ENCODE results near the gene PITPNC1.
"Not testable (repeated sequence)": the region's sequence is repeated elsewhere in the genome, so short reads cannot be mapped to it uniquely, and the experiment has no call there.

The PITPNC1 gene

DNA sequence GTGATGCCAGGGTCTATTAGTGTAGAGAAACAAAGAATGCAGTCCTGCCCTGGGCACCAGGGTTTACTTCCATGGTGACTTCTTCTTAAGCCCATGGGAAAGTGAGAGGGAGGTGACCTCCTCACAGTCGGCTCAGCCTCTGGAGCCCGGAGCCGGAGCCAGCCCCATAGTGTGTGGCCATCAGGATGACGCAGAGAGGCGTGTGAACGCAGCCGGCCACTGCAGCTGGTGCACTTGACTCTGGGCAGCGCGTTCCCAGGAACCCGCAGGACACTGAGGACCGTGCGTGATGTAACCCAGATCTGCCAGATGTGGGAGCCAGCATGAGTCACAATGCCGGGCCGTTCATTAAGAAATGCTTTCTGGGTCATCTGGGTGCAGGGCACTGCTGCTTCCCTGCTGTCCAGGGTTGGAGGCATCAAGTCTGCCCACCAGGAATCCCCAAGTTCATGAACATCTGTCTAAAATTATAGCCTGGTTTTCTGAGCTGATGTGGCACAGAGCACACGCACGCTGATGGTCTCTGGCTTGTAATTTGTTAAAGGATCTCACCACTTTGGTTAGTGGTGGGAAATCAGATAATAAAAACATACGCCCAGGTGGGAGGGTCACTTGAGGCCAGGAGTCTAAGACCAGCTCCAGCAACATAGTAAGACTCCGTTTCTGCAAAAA, 114.1 kb downstream of the PITPNC1 start:
- no peak for DNase-seq

DNA sequence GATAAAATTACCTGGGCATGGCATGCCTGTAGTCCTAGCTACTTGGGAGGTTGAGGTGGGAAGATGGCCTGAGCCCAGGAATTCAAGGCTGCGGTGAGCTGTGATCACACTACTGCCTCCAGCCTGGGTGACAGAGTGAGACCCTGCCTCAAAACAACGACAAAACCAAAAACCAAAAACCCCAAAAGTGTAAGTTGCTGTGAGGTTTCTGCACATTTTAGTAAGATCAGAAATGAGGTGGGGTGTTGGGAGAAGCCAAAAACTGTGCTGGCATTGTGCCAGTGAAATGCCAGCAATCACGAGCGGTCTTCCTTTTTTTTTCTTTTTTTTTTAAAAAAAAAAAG, 114.6 kb downstream of the PITPNC1 start:
- DNase-seq, result no peak

DNA sequence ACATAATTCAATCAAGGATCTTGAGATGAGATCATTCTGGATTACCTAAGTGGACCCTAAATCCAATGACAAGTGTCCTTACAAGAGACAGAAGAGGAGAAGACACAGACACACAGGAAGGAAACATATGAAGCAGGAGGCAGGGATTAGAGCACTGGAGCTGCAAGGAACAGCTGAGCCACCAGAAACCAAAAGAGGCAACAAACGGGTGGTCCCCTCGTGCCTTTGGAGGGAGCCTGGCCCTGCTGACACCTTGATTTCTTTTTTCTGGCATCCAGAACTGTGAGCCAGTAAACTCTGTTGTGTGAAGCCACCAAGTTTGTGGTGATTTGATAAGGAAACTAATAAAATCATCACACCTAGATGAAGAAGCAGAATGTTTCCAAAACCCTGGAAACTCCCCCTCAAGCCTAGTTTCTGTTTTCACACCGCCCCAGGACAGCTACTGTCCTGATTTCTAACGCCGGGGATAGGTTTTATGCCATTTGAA, 115.2 kb downstream of the PITPNC1 start:
- no peak for DNase-seq

DNA sequence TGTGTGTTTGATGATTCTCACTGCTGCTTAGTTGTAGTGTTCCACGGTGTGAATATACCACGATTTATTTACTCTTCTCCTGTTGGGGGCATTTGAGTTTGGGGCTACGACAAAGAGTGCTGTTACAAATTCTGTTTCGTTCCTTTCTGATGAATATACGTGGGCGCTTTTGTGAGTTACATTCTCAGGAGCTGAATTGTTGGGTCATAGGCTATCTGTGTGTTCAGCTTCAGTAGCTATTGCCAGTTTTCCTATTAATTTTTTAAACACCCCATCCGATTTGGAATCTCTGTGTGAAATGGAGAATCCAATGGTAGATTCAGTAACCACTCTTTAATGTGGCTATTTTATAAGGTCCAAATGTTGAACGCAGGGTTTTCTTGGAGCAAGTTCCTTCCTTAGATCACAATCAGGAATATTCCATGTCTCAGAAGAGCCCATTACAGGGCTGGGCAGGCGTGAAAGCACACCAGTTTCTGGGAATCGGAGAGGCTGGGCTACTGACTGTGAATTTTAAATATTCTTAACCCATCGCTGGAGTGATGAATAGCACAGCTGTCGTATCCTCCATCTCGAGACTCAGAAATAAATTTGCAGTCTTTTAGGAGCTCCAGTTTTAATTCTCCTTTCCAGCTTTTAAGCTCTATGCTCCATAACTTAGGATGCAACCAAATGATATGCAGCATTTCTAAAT, 115.9 kb downstream of the PITPNC1 start:
- no peak for DNase-seq

DNA sequence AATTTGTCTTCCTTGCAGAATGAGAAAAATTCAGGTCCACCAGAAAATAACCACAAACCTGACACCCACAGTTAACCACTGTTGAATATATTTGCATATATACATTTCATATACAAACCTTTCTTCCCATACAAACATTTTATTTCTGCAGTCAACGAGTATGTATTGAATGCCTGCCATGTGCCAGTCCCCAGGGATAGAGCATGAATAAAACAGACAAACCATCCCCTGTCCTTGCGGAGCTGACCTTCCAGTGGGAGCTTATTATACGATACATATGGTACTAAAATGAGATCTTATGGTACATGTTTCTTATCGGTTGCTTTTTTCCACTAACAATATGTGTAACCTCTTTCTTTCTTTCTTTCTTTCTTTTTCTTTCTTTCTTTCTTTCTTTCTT, 116.7 kb downstream of the PITPNC1 start:
- DNase-seq, result no peak

DNA sequence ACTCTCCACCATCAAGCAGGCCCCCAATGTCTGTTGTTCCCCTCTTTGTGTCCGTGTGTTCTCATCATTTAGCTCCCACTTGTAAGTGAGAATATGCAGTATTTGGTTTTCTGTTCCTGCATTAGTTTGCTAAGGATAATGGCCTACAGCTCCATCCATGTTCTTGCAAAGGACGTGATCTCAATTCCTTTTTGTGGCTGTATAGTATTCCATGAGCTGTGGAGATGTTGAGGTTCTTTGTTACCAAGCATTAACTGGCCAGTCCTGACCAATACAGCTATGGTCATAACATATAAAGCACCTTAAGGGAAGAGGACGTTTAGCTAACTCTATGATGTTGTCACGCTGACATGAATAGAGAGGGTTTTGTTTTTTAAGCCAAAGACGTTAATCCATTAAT, 118.5 kb downstream of the PITPNC1 start:
- DNase-seq, result not testable (repeated sequence)

DNA sequence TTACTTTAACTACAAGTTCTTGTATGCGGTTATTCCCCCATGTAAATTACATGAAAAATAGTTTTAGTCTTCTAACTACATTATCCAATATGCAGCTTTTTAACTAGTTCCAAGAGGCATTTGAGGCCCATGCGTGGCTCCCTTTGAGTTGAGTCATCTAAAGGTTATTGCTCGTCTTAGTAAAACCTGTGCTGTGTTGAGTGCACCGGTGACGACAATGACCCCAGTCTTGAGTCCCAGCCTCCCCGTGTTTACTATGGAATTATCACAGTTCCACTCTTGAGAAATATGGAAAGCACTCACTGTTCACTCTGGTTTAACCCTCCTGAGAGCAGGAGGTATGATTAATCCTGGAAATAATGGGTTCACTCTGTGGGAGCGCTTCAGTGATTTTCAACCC, 119.2 kb downstream of the PITPNC1 start:
- no peak for DNase-seq

DNA sequence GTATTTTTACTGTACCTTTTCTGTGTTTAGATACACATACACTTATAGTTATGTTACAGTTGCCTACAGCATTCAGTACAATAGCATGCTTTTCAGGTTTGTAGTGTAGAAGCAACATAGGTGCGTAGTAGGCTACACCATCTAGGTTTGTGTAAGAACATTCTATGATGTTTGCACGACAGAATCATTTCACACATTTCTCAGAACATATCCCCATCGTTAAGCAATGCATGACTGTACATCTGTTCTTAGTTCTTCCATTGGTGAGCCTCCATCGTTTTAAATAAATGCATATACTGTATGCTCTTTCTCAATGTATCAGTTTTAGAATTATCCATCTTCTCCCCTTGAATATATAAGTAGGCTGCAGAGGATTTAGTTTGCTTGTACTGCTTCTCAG, 122.6 kb downstream of the PITPNC1 start:
- DNase-seq, result no peak

DNA sequence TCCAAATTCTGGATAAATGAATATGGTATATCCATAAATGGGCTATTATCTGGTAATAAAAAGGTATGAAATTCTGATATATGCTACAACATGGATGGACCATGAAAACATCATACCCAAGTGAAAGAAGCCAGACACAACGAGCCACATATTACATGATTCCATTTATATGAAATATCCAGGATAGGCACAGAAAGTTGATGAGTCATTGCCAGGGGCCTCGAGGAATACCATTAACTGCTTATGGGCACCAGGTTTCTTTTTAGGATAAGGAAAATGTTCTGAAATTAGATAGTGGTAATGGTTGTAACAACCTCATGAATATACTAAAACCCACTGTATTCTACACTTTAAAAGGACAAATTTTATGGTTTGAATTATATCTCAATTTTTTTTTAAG, 123.2 kb downstream of the PITPNC1 start:
- no peak for DNase-seq

DNA sequence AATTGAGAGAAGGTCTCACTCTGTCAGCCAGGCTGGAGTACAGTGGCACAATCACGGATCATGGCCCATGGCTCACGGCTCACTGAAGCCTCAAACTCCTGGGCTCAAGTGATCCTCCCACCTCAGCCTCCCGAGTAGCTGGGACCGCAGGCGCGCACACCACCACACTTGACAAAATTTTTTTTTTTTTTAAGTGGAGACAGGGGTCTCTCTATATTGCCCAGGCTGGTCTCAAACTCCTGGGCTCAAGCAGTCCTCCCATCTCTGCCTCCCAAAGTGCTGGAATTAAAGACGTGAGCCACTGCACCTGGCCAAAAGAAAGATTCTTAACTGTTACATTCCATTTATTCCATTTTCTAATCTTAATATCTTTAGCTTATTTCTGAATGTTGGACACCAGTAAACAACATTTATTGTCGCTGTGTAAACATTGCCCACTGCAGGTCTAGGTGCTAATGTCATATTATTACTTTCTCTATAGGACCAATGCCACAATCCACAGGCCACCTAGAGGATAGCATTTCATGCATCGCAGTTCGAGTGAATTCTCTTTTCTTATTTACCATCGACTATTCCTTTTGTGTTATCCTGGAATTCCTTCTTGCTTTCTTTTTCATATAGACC, 123.7 kb downstream of the PITPNC1 start:
- no peak for DNase-seq

DNA sequence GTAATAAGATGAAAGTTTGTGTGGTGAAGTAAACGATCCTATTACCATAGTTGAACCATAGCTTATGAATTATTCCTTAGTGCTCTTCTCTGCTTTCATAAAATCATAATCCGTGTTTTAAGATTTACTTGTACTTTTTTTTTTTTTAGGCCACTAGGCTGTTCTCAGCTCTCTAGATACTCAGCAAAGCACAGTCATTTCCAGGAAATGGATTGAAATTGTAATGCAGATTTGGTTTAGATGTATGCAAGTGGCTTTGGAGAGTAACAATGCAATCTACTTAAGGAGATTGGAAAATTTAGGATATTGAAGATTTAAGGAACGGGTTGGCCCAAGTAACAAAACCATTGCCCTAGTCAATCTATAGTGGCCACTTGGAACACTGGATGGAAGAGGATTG, 125.1 kb downstream of the PITPNC1 start:
- no peak for DNase-seq

DNA sequence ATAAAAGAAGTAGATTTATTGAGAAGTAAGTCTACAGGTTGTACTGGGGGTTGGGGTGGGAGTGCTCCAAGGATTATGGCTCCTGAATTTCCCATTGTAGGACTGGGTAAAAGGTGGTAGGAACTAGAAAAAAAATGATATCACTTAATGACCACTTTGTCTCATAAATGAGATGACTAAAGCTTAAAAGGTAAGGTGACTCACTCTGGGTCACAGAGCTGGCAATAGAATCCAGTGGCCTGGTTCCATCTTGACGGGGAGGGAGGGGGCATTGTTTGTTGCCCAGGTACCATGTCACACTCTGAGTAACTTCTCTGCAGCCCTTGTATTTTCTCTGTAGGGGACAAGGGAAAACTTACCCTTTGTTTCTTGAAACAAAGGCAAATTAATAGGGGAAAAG, 126.1 kb downstream of the PITPNC1 start:
- no peak for DNase-seq

DNA sequence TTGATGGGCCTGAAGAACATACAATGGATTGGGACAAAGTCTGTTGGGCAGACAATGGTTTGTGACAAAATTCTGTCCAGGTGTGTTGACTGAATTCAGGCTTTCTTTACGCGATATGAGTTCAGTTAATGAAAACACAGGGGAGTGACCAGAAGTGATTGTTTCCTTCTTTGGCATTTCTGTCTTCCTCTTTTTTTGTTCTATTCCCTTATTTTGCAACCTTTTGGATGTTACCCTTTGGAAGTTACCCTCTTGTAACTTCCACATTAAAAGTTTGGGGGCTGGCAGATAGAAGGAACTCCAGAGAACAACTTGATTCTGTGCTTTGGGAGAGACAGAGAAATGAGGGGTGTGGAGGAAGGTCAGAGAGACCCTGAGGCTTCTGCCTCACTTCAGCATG, 126.7 kb downstream of the PITPNC1 start:
- no peak for DNase-seq

DNA sequence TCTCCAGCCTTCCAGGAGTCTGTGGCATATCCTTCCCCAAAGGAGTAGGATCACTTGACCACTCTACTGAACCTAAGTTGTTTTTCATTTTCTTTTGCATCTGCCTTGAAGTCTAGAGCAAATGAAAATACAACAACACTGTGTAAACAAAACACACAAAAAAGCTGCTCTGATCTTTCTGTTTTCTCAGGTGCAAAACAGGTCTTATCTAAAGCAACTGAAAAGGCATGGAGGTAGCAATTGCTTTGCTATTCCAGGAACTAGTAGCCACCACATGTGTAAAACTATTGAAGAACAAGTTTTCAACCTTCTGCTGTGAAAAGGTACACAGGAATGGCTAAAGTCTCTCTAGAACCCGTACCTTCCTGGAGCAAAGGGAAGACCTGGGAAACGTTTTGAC, 127.1 kb downstream of the PITPNC1 start:
- DNase-seq, result no peak

DNA sequence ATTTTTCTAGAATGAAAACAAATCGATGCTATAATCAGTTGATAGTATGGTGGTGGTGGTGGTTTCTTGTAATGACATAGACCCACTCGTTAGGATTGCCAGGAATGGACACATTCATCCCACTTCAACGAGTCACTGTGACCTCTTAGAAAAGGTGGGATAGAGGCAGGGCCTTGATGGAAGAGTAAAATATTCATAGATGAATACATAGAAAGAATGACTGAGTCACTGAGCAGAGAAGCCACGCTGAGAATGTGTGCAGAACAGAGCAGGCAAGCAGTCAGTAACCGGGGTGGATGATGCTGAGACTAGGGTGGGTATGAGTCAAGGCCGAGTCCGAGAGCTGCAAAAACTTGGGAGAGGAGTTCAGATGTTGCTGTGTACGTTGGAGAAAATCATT, 129.9 kb downstream of the PITPNC1 start:
- no peak for DNase-seq

DNA sequence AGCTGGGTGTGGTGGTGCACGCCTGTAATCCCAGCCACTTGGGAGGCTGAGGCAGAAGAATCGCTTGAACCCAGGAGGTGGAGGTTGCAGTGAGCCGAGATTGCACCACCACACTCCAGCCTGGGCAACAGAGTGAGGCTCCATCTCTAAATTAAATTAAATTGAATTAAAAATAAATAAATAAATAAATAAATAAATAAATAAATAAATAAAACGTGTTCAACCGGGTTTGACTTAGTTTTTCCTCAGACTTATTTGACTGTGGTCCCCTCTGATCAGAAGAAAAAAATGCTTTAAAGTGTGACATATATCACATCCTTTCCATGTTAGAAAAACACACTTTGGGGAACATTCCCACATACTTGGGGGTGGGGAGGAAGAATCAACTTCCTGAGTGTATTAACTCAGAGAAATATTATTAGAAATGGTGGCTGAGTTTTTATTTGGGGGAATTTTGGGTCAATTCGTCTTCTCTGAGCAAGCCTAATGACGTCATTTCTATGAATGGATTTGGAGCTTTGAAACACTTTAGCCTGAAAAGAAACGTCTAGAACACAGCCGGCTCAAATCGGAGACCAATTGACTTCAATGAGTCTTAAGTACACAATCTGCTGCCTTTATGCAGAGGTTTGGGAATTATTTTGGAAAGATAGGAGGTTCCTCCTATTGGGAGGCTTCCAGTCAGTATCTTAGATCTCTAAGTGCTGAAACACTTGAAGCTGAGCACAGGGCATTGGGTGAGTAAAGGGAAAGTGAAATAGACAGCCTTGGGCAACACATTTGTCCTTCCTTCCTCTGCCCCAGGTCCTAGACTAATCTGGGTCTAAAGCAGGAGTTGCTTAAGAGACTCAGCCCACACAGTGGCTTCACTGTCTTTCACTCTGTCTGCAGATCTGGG, 132.6 kb downstream of the PITPNC1 start:
- DNase-seq, result peak; percentile 51

DNA sequence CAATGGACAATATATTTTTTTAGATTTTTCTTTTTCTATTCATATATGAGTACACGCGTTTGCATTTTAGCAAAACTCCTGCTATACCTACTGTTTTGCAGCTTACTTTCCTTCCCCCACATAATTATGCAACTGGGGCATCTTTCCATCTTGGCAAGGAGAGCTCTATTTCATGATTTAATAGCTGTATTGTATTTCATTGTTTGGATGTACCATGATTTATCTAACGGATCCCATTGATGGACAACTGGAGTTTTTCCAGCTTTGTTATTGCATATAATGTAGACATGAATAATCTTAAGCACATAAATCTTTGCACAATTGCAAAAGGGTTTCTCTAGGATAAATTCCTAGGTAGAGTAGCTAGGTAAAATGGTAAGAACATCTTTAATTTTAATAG, 133.9 kb downstream of the PITPNC1 start:
- DNase-seq, result no peak

DNA sequence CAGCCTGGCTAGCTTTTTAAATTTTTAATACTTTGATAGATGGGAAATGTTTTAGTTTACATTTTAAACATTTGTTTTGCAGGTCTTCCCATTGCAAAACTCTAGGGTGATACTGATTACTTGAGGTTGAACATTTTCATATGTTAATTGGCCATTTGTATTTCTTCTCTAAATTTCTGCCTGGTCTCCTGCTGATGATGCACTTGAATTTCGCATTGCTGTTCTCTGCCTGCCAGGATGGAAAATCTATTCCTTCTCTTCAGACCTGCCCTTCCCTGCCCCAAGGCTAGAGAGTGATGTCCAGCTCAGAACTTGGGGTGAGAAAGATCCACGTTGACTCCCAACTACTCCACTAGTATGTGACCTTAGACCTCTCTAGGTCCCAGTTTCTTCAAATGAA, 134.7 kb downstream of the PITPNC1 start:
- no peak for DNase-seq

DNA sequence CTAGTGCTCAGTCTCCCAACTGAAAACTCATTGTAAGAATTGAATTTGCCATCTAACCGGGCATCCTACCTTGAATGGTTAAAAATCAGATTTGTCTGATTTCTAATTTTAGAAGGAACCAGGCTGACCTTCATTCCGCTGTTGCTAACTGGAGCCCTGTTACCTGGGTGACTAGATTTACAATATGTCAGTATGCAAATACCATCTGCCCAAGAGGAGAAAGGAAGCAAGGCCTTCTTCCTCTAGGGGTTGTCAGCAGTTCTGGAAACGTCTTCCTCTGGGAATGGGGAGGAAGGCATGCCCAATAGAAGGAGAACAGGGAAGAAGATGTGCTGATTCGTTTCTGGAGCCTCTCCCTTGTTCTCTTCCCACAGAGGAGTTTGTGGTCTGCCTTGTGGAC, 137.9 kb downstream of the PITPNC1 start:
- DNase-seq, result no peak

DNA sequence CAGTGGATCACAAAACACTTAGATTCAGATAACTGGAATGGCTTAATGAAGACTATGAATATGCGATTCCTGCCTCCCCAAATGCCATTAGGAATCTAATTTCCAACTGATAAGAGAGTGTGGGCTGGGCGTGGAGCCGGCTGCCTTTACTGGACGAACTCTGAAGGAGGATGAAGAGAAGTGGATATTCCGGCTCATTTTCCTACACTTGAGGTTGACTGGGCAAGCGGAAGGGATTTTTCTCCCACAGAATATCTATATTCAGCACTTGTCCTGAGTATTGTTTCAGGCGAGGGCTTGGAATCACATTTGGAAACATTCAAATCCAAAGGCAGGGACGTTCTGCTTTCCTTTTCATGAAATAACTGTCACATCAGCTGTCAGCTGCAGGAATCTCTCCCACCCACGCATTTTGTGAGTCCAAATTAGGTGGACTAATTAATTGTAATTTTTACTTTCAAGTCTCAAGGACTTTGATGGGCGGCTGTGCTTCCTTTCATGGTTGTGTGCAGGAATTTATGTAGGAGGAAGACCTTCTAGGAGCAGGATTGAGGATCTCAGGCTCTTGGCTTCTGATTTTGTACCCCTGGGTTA, 138.5 kb downstream of the PITPNC1 start:
- no peak for DNase-seq

DNA sequence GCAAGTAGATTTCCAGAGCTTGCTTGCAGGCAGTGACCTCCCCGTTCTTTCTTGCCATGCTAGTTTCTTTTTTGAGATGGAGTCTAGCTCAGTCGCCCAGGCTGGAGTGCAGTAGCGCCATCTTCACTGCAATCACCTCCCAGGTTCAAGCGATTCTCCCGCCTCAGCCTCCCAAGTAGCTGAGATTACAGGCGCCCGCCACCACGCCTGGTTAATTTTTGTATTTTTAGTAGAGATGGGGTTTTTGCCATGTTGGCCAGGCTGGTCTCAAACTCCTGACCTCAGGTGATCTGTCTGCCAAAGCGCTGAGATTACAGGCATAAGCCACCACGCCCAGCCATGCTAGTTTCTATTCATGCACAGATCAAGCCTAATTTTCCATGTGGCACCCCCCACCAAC, 139.5 kb downstream of the PITPNC1 start:
- DNase-seq, result not testable (repeated sequence)

DNA sequence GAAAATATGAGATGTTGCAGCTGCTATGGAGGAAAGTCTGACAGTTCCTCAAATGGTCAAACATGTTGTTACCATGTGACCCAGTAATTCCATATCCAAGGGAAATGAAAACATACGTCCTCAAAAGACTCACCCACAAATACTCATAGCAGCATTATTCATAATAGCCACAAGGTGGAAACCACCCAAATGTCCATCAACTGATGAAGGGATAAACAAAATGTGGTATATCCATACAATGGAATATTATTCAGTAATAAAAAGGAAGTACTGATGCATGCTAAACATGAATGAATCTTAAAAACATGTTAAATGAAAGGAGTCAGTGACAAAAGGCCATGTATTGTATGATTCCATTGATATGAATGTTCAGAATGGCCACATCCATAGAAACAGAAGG, 140.2 kb downstream of the PITPNC1 start:
- DNase-seq, result no peak

DNA sequence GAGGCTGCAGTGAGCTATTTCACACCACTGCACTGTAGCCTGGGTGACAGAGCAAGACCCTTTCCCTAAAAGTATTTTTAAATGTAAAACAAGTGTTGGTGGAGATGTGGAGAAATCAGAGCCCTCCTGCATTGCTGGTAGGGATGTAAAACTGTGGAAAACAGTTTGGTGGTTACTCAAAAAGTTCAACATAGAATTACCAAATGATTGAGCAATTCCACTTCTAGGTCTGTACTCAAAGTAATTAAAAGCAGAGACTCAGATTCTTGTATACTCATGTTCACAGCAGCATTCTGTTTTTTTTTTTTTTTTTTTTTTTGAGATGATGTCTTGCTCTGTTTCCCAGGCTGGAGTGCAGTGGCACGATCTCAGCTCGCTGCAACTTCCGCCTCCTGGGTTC, 141.8 kb downstream of the PITPNC1 start:
- DNase-seq, result peak; percentile 9
